Left lobe of liver (tissue), 2 donors: ENCODE results near the gene HERC5. TPM values are rescaled to one million over a fixed set of nuclear protein-coding genes. Genes with fewer than 3 reads are reported as not detected.
A peak's percentile ranks its signal among the peaks of the same experiment; 100 is the strongest.
"Not testable (repeated sequence)": the region's sequence is repeated elsewhere in the genome, so short reads cannot be mapped to it uniquely, and the experiment has no call there.

Experiments
- ATAC-seq: fragments of 200-7000 bp; cut with Tn5 transposase; one replicate; pipeline ENCODE4 v1.9.1; 2020; ENCODE audit warnings: mild to moderate bottlenecking, moderate library complexity
- DNase-seq: peaks from one replicate; pipeline ENCODE4 v3.0.0-alpha.2; 2020; ENCODE audit warnings: low spot score
- total RNA-seq: library from RNA; stranded (reverse); gene quantifications from one replicate; pipeline ENCODE4 v1.2.1, GENCODE V29; 2021
- donor health status: DM: no; HTN: no; CAD: no; lungs with moderate emphysema.
- donor health status: DM: no; HTN: yes; CAD: no.

Gene HERC5
- 1.4 TPM for total RNA-seq

DNA sequence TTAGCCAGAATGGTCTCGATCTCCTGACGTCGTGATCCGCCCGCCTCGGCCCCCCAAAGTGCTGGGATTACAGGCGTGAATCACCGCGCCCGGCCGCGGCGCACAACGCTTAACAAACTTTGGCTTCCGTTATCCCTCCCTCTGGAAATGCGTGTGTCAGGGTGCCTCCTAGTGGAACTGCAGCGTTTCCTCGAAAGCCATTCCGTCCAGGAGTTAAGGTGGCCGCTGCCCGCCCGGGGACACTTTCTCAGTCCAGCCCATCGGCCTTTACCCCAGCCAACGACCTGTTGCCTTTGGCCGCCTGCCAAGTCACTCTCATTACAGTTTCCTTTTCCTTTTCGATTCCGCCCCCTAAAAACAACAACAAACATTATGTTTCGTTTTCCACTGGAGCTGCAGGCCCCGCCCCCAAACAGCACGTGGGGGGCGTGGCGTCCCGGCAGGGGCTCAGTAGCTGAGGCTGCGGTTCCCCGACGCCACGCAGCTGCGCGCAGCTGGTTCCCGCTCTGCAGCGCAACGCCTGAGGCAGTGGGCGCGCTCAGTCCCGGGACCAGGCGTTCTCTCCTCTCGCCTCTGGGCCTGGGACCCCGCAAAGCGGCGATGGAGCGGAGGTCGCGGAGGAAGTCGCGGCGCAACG, at the start of gene HERC5:
Gene HERC5 (plus strand): TSS at position 450 of the 637 bp plus-strand sequence. CDS start 151 bp downstream, at position 601.
- DNase-seq (peak; percentile 97), ATAC-seq (peak; percentile 97)

- no peak for ATAC-seq
Measured at GRCh38 chr4:88409206-88409605, 47.7 kb upstream of the HERC5 start.

GRCh38 chr4:88409789-88410188, 47.1 kb upstream of the HERC5 start:
- no peak for ATAC-seq
- no peak for DNase-seq

More at GRCh38 chr4:88409206-88409605, 47.7 kb upstream of the HERC5 start:
- DNase-seq = no peak

- DNase-seq (no peak), ATAC-seq (no peak)
Measured at GRCh38 chr4:88411491-88412096, 45.3 kb upstream of the HERC5 start.

DNA sequence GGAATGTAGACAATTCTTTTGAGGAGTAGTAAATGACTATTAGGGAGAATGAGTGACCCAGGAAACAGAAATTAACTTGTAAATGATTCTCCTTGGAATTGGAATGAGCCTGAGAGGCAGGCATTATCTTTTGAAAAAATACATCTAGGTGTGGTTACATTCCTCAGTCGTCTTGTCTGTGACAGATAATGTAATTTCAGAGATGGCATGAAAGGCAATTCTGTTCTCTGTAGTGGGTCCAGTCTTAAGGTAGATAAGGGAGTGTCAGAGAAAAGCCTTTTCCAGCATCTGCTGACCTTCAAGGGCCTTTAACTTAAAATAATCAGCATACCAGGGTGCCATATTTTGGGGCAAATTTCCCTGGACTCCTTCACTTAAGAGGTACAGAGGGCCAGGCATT, 43.1 kb upstream of the HERC5 start:
- DNase-seq (no peak), ATAC-seq (no peak)

GRCh38 chr4:88414755-88415154, 42.2 kb upstream of the HERC5 start:
- ATAC-seq = no peak
- DNase-seq = no peak

GRCh38 chr4:88415982-88416381, 40.9 kb upstream of the HERC5 start:
- DNase-seq (no peak), ATAC-seq (no peak)

- no peak for DNase-seq
- ATAC-seq = no peak
Measured at GRCh38 chr4:88418411-88418810, 38.5 kb upstream of the HERC5 start.

- ATAC-seq = no peak
- no peak for DNase-seq
Measured at GRCh38 chr4:88419874-88420273, 37.0 kb upstream of the HERC5 start.

DNA sequence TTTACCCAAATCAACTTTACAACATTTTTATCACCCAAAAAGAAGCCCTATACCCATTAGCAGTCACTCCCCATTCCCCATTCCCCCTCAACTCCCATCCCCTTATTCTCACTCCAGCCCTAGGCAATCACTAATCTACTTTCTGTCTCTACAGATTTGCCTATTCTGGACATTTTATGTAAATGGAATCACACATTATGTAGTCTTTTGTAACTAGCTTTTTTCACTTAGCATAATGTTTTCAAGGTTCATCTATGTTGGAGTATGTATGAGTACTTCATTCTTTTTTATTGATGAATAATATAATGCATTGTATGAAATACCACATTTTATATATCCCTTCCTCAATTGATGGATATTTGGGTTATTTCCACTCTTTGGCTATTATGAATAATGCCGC, 36.1 kb upstream of the HERC5 start:
- ATAC-seq (no peak), DNase-seq (no peak)

DNA sequence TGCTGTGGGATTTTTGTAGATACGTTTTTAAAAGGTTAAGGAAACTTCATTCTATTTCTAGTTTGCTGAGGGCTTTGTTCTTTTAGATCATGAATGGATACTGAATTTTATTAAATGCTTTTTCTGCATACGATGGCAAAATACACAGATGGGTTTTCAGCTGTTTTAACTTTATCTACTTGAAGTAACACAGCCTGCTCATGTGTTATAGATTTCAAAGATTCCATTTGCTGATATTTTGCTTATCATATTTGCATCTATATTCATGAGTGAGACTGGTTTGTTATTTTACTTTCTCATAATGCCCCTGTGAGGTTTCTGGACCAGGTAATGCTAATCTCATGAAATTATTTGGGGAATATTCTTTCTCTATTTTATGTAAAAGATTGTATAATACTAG, 34.5 kb upstream of the HERC5 start:
- ATAC-seq (no peak), DNase-seq (no peak)

DNA sequence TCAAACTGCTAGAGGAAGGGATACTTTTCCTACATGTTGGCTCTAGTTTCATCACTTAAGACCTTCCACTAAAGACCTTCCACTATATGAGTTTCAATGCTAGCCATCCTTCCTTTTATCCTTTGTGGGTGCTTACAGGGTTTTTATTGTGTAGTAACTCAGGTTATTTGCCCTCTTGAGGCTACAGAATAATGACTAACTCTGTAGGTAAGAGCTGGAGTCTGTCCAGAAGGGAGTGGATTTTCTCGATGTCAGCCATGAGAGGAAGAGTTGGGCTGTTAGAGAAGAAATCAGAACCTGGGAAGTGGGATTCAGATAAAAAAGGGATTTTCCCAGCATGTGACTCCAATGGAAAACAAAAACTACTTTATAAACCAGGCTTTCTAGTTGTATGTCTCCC, 27.5 kb upstream of the HERC5 start:
- no peak for DNase-seq
- ATAC-seq = no peak

DNA sequence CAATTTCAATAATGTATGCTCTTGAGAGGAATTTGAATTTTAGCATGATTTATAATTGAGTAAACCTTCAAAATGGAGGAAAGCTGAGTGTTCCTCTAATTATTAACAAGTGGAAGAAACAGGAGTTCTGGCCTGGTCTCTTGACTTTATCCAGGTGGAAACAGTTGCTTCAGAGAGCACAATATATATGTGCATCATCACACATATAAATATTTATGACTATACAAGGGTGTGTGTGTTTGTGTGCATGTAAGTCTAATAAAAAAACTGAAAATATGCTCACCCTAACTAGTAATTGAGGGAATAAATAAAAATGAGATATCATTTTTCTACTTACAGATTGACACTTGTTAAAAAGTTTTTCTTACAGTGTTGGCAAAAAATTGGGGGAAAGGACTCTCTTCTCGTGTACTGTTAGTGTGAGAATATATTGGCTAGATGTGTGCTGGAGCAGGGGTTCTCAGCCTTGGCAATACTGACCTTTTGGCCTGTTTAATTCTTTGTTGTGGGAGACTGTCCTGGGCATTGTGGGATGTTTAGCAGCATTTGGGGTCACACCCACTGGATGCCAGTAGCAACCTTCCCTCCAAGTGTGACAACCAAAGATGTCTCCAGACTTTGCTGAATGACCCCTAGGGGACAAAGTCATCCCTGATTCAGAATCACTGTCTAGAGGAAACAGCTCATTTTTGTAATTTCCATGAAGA, 20.8 kb upstream of the HERC5 start:
- DNase-seq (no peak), ATAC-seq (no peak)

- ATAC-seq = not testable (repeated sequence)
Measured at GRCh38 chr4:88437873-88438272, 19.0 kb upstream of the HERC5 start.

DNA sequence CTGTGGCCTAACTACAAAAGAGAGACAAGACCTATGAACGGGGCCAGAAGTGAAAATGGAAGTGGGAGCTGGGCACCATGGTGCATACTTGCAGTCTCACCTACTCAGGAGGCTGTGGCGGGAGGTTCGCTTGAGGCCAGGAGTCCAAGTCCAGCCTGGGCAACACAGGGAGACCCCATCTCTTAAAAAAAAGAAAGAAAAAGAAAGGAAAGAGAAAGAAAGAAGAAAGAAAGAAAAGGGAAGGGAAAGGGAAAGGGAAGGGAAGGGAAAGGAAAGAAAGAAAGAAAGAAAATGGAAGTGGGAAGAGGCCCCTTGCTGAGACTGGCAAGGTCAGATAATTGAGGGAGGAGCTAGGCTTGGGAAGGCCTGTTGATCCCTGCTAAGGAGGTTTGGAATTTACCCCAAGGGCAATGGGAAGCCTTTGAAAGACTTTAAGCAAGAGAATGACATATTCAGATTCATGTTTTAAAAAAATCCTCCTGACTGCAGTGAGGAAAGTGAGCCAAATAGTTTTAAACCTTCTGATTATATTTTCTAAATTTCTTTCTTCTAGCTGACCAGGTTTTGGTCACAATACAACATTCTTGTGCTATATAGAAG, 17.7 kb upstream of the HERC5 start:
- ATAC-seq = no peak

More at GRCh38 chr4:88437873-88438272, 19.0 kb upstream of the HERC5 start:
- DNase-seq = not testable (repeated sequence)

GRCh38 chr4:88440146-88440545, 16.8 kb upstream of the HERC5 start:
- DNase-seq (no peak), ATAC-seq (no peak)

More for the DNA sequence above, 17.7 kb upstream of the HERC5 start:
- DNase-seq = no peak

GRCh38 chr4:88441696-88442095, 15.2 kb upstream of the HERC5 start:
- DNase-seq (no peak), ATAC-seq (no peak)

- ATAC-seq = no peak
- DNase-seq = no peak
Measured at GRCh38 chr4:88442689-88443191, 14.2 kb upstream of the HERC5 start.

DNA sequence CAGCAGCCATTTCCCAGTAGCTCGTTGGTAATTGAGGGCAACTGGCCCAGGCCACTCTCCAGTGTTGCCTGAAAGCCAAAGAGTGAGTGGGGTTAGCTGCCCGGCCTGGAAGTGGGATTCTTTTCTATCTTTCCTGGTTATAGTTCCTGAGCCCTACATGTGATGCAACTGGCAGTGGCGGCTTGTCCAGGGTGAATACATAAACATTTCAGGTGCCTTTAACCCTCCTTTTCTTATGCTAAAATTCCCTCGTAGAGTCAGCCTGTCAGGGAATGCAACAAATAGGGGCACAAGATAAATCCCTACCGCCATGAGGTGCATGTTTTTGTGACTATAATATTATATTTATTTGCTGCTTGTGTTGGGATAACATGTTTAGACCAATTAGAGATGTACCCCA, 13.4 kb upstream of the HERC5 start:
- DNase-seq (no peak), ATAC-seq (no peak)

DNA sequence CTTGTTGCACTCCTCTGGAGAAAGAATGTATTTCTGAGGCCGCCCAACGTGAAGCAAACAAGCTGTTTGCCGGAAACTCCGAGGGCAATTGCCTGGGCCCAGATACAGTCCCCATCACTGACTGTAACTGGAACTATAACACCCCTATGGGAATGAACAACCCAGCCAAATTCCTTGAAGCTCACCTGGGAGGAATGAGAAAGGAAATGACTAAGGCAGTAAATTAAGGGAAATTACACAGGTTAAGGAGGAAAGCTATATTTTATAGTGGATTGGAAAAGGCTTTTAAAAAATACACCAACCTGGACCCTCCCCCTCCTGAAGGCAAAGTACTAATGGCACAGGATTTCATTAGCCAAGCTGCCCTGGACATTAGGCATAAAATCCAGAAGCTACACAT, 11.7 kb upstream of the HERC5 start:
- DNase-seq = no peak
- no peak for ATAC-seq

DNA sequence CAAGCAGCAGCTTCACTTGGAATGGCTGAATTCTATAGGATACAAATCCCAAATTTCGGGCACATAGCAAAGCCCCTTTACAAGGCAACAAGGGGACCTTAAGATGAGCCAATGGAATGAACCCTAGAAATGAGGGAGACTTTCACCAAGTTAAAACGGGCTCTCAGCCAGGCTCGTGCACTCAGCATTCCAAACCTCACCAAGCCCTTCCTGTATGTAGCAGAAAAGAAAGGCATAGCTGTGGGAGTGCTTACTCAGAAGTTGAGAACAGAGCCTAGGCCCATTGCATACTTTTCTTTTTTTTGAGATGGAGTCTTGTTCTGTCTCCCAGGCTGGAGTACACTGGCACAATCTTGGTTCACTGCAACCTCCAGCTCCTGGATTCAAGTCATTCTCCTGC, 10.8 kb upstream of the HERC5 start:
- no peak for DNase-seq

More for the DNA sequence above, 10.8 kb upstream of the HERC5 start:
- no peak for ATAC-seq
